ENCODE measurements around the gene DRAXIN.

The DRAXIN gene

GRCh38 chr1:11749996-11750395, 58.5 kb downstream of the DRAXIN start:
- no peak overlapping the region for H3K4me3 ChIP-seq (ENCODE audit: low read depth, low read length)
- DNase-seq (ENCODE audit: low read depth) = no peak
- no peak for TF ChIP-seq CTCF (conservative IDR thresholded peaks at IDR 0.05; ENCODE audit: low read depth, low read length)

GRCh38 chr1:11751087-11751486, 59.6 kb downstream of the DRAXIN start:
- TF ChIP-seq CTCF (conservative IDR thresholded peaks at IDR 0.05; ENCODE audit: low read depth, low read length) = no peak
- no peak for DNase-seq (ENCODE audit: low read depth)
- no peak overlapping the region for H3K4me3 ChIP-seq (ENCODE audit: low read depth, low read length)

GRCh38 chr1:11752359-11753088, 61.0 kb downstream of the DRAXIN start:
- no peak for DNase-seq (ENCODE audit: low read depth)
- H3K4me3 ChIP-seq (ENCODE audit: low read depth, low read length) = no peak overlapping the region
- no peak for TF ChIP-seq CTCF (conservative IDR thresholded peaks at IDR 0.05; ENCODE audit: low read depth, low read length)

- peak; percentile 31 for TF ChIP-seq CTCF (conservative IDR thresholded peaks at IDR 0.05; ENCODE audit: low read depth, low read length)
- DNase-seq (ENCODE audit: low read depth) = peak; percentile 85
- H3K4me3 ChIP-seq (ENCODE audit: low read depth, low read length) = no peak overlapping the region
Measured at GRCh38 chr1:11753555-11754208, 62.2 kb downstream of the DRAXIN start.

GRCh38 chr1:11757047-11757446, 65.5 kb downstream of the DRAXIN start:
- TF ChIP-seq CTCF (conservative IDR thresholded peaks at IDR 0.05; ENCODE audit: low read depth, low read length) = no peak
- DNase-seq (ENCODE audit: low read depth) = no peak
- no peak overlapping the region for H3K4me3 ChIP-seq (ENCODE audit: low read depth, low read length)

GRCh38 chr1:11759791-11760190, 68.3 kb downstream of the DRAXIN start:
- TF ChIP-seq CTCF (conservative IDR thresholded peaks at IDR 0.05; ENCODE audit: low read depth, low read length) = no peak
- DNase-seq (ENCODE audit: low read depth) = no peak
- H3K4me3 ChIP-seq (ENCODE audit: low read depth, low read length) = no peak overlapping the region

GRCh38 chr1:11761285-11761684, 69.8 kb downstream of the DRAXIN start:
- no peak overlapping the region for H3K4me3 ChIP-seq (ENCODE audit: low read depth, low read length)
- DNase-seq (ENCODE audit: low read depth) = no peak
- no peak for TF ChIP-seq CTCF (conservative IDR thresholded peaks at IDR 0.05; ENCODE audit: low read depth, low read length)
